HG02588 (cell line): ENCODE measurements around the gene SLC6A6.
"Not testable (repeated sequence)": the region's sequence is repeated elsewhere in the genome, so short reads cannot be mapped to it uniquely, and the experiment has no call there.

ENCODE experiments used
- ATAC-seq: cut with Tn5 transposase; IDR thresholded peaks from one replicate; pipeline ENCODE4 v1.9.1; 2021; ENCODE audit warnings: mild to moderate bottlenecking, moderate library complexity; ENCODE audit not compliant: unreplicated experiment

The SLC6A6 gene

GRCh38 chr3:14397531-14397930, 4.9 kb upstream of the SLC6A6 start:
- ATAC-seq = no peak

GRCh38 chr3:14397940-14398796, 4.2 kb upstream of the SLC6A6 start:
- no peak for ATAC-seq

GRCh38 chr3:14398797-14399106, 3.7 kb upstream of the SLC6A6 start:
- no peak for ATAC-seq

DNA sequence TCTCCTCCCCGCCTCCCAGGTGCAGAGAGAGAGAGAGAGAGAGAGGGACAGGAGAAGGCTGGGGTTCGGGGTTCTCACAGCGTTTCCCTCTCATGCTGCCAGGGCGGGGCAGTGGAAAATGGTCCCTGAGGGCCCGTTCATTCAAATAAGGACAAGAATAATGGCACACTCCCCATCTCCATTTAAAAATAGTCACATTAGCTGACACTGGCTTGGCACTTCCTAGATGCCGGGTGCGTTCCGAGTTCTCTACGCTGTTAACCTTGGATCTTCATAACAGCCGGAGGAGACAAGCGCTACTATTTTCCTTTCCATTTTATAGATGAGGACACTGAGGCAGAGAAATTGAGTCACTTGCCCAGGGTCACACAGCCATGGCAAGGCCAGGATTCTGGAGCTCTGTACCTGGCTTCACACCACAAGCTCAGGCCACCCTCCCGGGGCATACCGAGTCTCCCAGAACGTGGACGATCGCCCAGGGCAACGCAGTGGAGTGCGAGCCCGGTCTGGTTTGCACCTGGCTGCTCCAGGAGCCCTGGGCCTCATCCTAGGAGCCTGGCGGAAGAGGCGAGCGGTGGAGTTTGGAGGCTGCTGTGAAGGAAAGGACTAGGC, 608 bp upstream of the SLC6A6 start:
- ATAC-seq = no peak

DNA sequence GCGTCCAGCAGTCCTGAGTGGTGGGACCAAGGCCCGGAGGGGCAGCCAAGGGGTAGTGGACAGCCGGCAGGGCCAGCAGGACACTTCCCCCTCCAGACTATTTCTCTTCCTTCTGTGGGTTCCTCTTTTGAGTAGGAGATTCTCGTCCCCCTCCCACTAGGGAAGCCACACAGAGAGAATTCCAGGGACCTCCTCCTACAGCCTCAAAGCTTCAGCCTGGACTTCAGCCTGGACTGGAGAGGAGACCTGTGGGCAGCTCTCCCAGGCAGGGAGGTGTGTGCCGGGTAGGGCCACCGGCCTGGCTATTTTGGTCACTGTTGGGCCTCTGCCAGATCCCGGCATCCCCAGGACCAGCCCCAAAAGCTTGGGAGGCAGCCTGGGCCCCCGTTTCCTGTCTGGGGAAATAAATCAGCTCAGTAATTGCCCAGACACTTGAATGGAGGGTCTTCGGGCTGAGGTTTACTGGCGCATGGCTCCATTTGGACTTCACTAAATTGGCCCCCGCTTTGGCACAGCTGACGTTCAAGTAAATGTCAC, 1.3 kb downstream of the SLC6A6 start:
- no peak for ATAC-seq

DNA sequence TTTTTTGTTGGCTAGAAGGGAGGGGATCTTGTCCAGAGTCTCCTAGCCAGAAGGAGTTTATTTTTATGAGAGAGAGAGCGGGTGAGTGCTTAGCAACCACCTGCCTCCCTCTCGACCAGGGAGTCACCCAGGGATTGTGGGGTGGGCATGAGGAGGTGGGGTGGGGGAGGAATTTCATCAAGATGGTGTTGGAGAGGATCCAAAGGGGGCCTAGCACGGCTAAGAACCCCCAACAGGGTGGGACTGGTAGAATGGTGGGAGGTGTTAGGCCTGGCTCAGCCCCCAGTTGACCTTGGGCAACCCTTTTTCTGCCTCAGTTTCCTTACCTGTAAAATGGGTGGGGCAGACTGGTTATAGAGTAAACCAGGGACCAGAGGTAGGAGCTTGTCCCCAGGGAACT, 1.8 kb downstream of the SLC6A6 start:
- ATAC-seq = no peak

GRCh38 chr3:14404631-14405359, 2.4 kb downstream of the SLC6A6 start:
- ATAC-seq = no peak

DNA sequence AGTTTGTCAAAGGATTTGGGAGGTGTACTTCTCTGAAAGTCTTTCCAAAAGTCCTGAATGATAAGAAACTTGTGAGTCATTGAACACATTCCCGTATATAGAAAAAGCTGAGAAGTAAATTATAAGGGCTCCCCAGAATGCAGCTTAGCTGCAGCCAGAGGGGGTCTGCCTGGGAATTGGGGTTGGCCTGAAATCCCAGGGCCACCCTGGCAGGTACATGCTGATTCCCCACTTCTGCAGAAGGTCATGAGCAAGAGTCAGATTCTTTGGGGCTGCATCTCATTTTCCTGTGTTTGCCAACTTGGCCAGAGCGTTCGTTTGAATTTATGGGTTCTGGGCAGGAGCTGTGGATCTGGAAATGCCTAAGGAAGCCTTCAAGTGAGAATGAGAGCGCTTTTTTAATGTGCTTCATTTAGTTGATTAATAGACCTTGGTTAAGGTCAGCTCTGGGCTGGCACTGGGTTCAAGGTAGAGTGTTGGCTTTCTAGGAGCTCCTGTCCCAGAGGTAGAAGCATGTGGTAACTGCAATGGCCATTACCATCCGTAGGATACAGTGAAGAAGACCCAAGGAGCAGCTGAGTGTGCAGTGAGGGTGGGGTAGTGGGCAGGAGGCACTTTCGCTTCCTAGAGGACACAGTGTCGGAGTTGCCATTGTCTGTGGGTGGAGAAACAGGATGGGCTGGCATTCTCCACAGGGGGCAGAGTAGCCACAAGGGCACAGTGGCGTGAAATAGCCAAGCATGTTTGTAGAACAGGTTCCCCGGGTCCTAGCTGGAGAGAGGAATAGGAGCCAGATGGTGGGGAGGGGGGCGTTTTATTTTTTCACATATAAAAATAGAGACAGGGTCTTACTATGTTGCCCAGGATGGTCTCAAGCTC, 3.2 kb downstream of the SLC6A6 start:
- ATAC-seq = no peak

DNA sequence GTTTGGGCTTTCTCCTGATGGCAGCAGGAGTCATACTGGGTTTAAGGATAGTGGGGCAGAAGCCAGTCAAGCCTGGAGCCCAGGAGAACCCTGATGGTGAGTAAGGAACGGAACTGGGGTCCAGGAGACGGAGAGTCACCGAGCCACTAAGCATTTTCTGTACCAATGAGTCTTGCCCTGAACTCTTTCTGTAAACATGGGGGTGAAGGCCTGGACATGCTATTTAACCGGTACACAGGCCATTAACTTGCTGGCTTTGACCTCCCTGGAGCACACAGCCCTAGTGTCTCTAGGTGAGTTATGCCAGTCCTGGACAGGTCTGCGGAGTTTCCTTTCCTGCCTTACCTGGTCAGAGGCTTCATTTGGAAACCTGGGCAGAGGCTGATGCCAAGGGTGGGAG, 3.9 kb downstream of the SLC6A6 start:
- ATAC-seq = no peak

DNA sequence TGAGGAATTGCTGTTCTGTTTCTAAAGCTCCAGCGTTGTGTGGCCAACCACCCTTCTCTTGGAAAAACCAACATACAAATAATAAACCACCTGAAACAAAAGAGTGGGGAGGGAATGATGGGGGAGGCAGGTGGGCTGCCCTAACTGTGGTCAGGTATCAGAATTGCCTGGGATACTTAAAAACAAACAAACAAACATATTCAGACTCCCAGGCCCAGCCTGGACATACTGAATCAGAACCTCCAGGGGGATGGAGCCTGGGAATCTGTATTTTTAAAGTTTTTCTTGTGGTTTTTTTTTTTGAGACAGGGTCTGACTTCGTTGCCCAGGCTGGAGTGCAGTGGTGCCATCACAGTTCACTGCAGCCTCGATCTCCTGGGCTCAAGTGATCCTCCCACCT, 4.4 kb downstream of the SLC6A6 start:
- ATAC-seq = no peak

GRCh38 chr3:14407203-14407602, 4.8 kb downstream of the SLC6A6 start:
- ATAC-seq = no peak

DNA sequence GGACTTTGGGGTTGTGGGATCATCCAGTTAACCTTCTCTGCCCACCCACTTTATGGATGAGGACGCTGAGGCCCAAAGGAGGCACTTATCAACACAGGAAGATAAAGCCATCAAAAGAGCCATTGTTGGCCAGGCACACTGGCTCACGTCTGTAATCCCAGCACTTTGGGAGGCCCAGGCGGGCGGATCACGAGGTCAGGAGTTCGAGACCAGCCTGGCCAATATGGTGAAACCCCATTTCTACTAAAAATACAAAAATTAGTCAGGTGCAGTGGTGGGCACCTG, 7.3 kb downstream of the SLC6A6 start:
- ATAC-seq = not testable (repeated sequence)

DNA sequence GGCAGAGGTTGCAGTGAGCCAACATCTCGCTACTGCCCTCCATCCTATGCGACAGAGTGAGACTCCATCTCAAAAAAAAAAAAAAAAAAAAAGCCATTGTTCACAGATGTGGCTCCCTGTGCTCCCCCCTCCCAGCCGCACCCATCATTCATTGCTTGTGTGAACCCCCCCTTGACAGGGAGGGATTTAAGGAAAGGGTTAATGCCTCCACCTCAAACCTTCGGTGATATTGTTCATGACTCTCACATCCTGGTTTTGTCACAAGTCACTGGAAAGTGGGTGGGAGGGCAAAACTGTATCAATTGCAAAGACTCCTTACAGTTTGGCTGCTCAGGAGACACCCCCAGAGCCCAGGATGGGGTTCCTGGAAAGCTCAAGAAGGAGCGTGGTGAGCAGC, 7.7 kb downstream of the SLC6A6 start:
- ATAC-seq = no peak

- ATAC-seq = no peak
Measured at GRCh38 chr3:14410503-14411165, 8.2 kb downstream of the SLC6A6 start.

GRCh38 chr3:14411166-14411526, 8.7 kb downstream of the SLC6A6 start:
- ATAC-seq = no peak

DNA sequence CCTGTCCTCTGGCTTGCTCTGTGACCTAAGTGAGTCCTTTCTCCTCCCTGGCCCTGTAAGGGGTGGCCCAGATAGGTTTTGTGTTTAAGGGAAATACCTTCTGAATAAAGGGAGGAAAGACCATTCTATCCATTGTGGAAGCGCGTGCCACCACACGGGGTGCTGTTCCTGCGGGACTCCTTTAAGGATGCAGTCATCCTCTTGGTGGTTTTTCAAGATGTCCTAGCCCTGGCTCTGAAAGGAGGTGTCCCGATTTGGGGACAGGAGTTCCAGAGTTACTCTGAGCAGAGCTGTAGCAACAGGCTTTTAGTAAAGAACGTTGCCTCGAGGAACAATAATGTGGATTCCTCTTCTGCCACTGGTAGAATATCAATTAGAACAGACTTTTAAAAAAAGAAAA, 9.6 kb downstream of the SLC6A6 start:
- ATAC-seq = no peak

DNA sequence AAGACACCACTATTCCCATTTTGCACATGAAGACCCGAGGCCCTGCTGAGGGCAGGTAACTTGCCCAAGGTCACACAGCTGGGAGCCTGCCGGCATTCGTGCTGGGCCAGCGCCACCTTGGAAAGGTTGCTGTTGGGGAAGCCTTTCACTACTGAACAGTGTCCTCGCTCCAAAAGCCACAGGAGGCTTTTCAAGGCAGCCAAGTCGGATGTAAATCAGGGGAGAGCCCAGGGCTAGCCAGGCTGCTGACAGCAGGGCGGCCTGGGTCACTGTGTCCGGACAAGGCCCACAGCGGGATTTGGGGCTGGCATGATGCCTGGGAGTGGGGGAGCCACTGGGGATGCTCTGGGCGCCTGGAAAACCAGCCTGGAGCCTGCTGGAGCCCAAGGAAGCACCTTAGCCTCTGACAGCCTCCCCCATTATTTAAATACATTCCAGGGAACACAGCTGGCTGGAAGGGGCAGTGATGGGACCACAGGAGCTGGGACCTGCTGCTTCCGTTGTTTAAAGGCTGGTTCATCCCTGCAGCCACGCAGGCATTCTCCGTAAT, 10.5 kb downstream of the SLC6A6 start:
- ATAC-seq = no peak

GRCh38 chr3:14413381-14414071, 11.1 kb downstream of the SLC6A6 start:
- ATAC-seq = no peak

DNA sequence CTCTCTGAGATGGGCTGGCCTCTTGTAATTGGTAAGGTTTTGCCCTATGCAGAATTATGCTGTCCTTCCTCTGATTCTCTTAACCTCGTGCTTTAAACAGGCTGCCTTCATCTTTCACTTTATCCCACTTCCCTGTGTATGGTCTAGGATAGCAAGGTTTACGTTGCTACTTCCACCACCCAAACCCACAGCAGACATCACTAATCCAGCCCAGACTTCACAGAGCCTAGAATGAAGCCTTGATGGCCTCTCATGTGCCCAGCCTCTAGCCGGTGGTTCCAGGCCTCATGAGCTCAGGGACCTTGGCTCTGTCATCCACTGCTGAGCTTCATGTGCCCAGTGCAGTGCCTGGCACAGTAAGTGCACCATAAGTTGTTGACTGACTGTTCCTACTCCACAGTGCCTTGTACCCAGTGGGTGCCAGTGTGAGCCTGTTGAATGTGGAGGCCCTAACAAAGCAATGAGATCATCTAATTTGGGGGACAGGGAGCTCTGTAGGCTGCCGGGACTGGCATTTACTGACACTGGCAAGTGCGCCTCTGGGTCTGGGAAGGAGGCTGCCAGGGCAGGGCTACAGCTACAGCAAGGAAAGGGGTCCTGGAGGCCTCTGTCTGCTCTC, 12.5 kb downstream of the SLC6A6 start:
- no peak for ATAC-seq
